HG03460 (cell line): Measurements from ENCODE around the gene UBAP2.
"Not testable (repeated sequence)": the region's sequence is repeated elsewhere in the genome, so short reads cannot be mapped to it uniquely, and the experiment has no call there.

Experiments
- ATAC-seq: cut with Tn5 transposase; IDR thresholded peaks from one replicate; pipeline ENCODE4 v1.9.1; 2021; ENCODE audit not compliant: unreplicated experiment

The UBAP2 gene

GRCh38 chr9:34047864-34048726, 592 bp downstream of the UBAP2 start:
- ATAC-seq: peak; percentile 30

GRCh38 chr9:34046784-34047379, 1.8 kb downstream of the UBAP2 start:
- no peak for ATAC-seq

- no peak for ATAC-seq
Measured at GRCh38 chr9:34045903-34046302, 2.8 kb downstream of the UBAP2 start.

GRCh38 chr9:34042074-34042473, 6.6 kb downstream of the UBAP2 start:
- ATAC-seq: not testable (repeated sequence)

- ATAC-seq: not testable (repeated sequence)
Measured at GRCh38 chr9:34038851-34039250, 9.8 kb downstream of the UBAP2 start.

- ATAC-seq: no peak
Measured at GRCh38 chr9:34037626-34038025, 11.1 kb downstream of the UBAP2 start.

- no peak for ATAC-seq
Measured at GRCh38 chr9:34036625-34037024, 12.1 kb downstream of the UBAP2 start.

GRCh38 chr9:34035656-34036055, 13.0 kb downstream of the UBAP2 start:
- ATAC-seq: no peak

- no peak for ATAC-seq
Measured at GRCh38 chr9:34034698-34035065, 14.0 kb downstream of the UBAP2 start.

GRCh38 chr9:34032631-34033030, 16.1 kb downstream of the UBAP2 start:
- ATAC-seq: no peak

- ATAC-seq: no peak
Measured at GRCh38 chr9:34027845-34028574, 20.7 kb downstream of the UBAP2 start.

GRCh38 chr9:34025811-34026210, 22.9 kb downstream of the UBAP2 start:
- no peak for ATAC-seq

- ATAC-seq: no peak
Measured at GRCh38 chr9:34025062-34025461, 23.6 kb downstream of the UBAP2 start.

- not testable (repeated sequence) for ATAC-seq
Measured at GRCh38 chr9:34024476-34024875, 24.2 kb downstream of the UBAP2 start.

GRCh38 chr9:34016149-34016548, 32.5 kb downstream of the UBAP2 start:
- no peak for ATAC-seq

GRCh38 chr9:34010979-34011378, 37.7 kb downstream of the UBAP2 start:
- no peak for ATAC-seq

- no peak for ATAC-seq
Measured at GRCh38 chr9:34001951-34002350, 46.7 kb downstream of the UBAP2 start.

- no peak for ATAC-seq
Measured at GRCh38 chr9:34001298-34001697, 47.4 kb downstream of the UBAP2 start.

- ATAC-seq: no peak
Measured at GRCh38 chr9:33995449-33995848, 53.2 kb downstream of the UBAP2 start.

- ATAC-seq: no peak
Measured at GRCh38 chr9:33993104-33993503, 55.6 kb downstream of the UBAP2 start.

GRCh38 chr9:33992632-33993031, 56.1 kb downstream of the UBAP2 start:
- no peak for ATAC-seq
